Mesenchymal stem cell (in vitro differentiated cells and primary cell): ENCODE data around the gene SERP2.
A peak's percentile ranks its signal among the peaks of the same experiment; 100 is the strongest.

ENCODE experiments used
- DNase-seq: peaks from one replicate; pipeline ENCODE4 v3.0.0-alpha.2; 2013
- H2AFZ ChIP-seq: one replicate; pipeline ENCODE4 v1.6.1; 2013; ENCODE audit warnings: low read depth, mild to moderate bottlenecking, control low read depth, inconsistent platforms, low read length, moderate library complexity
- H2AK5ac ChIP-seq: 2 replicates; pipeline ENCODE4 v1.6.1; 2013; ENCODE audit warnings: low read length, moderate library complexity, mild to moderate bottlenecking, inconsistent platforms; ENCODE audit not compliant: severe bottlenecking
- H2BK120ac ChIP-seq: one replicate; pipeline ENCODE4 v1.6.1; 2013; ENCODE audit warnings: low read depth, mild to moderate bottlenecking, inconsistent platforms, low read length, moderate library complexity
- H2BK12ac ChIP-seq, 2 experiments: one replicate each; pipeline ENCODE4 v1.6.1; 2013; ENCODE audit warnings: inconsistent platforms in 2 of 2, low read length in 2 of 2, mild to moderate bottlenecking in 2 of 2, moderate library complexity in 2 of 2, control low read depth in 1 of 2
- H2BK15ac ChIP-seq: one replicate; pipeline ENCODE4 v1.6.1; 2013; ENCODE audit warnings: mild to moderate bottlenecking, low read depth, inconsistent platforms; ENCODE audit not compliant: poor library complexity, severe bottlenecking
- H2BK5ac ChIP-seq: 2 replicates; pipeline ENCODE4 v1.6.1; 2013; ENCODE audit warnings: low read depth, mild to moderate bottlenecking, low read length, control low read depth, inconsistent platforms; ENCODE audit not compliant: poor library complexity, severe bottlenecking
- H3K14ac ChIP-seq, 2 experiments: one replicate each; pipeline ENCODE4 v1.6.1; 2013; ENCODE audit warnings: inconsistent platforms in 2 of 2, low read length in 2 of 2, control low read depth in 1 of 2, mild to moderate bottlenecking in 1 of 2, moderate library complexity in 1 of 2
- H3K18ac ChIP-seq, 2 experiments: one replicate each; pipeline ENCODE4 v1.6.1; 2013; ENCODE audit warnings: inconsistent platforms in 2 of 2, low read length in 2 of 2, control low read depth in 1 of 2, low read depth in 1 of 2, mild to moderate bottlenecking in 1 of 2
- H3K23ac ChIP-seq, 2 experiments: one replicate each; pipeline ENCODE4 v1.6.1; 2013; ENCODE audit warnings: inconsistent platforms in 2 of 2, low read length in 2 of 2, mild to moderate bottlenecking in 2 of 2, moderate library complexity in 2 of 2, control low read depth in 1 of 2
- H3K27ac ChIP-seq: 2 replicates; pipeline ENCODE4 v1.5.1; 2013; ENCODE audit warnings: mild to moderate bottlenecking, moderate library complexity, low read length, control low read depth, inconsistent platforms; ENCODE audit not compliant: poor library complexity, severe bottlenecking
- H3K27me3 ChIP-seq, 2 experiments: 2 replicates each; pipeline versions ENCODE4 v1.6.1 to v1.7.0; 2013; ENCODE audit warnings: low read length in 2 of 2, mild to moderate bottlenecking in 2 of 2, moderate library complexity in 2 of 2, control low read depth in 1 of 2, inconsistent platforms in 1 of 2; ENCODE audit not compliant: control insufficient read depth in 1 of 2, insufficient read depth in 1 of 2
- H3K36me3 ChIP-seq, 2 experiments: 2 replicates each; pipeline versions ENCODE4 v1.6.1 to v1.7.0; 2013; ENCODE audit warnings: low read length in 2 of 2, control low read depth in 1 of 2, inconsistent platforms in 1 of 2, low read depth in 1 of 2, mild to moderate bottlenecking in 1 of 2; ENCODE audit not compliant: insufficient read depth in 2 of 2, control insufficient read depth in 1 of 2
- H3K4ac ChIP-seq, 2 experiments: one replicate each; pipeline ENCODE4 v1.6.1; 2013; ENCODE audit warnings: inconsistent platforms in 2 of 2, low read length in 2 of 2, mild to moderate bottlenecking in 2 of 2, moderate library complexity in 2 of 2, control low read depth in 1 of 2, low read depth in 1 of 2
- H3K4me1 ChIP-seq: 2 replicates; pipeline ENCODE4 v1.6.1; 2013; ENCODE audit warnings: low read depth, low read length, control low read depth; ENCODE audit not compliant: control insufficient read depth, insufficient read depth
- H3K4me2 ChIP-seq: 2 replicates; pipeline ENCODE4 v1.6.1; 2013; ENCODE audit warnings: low read length, mild to moderate bottlenecking, inconsistent platforms; ENCODE audit not compliant: poor library complexity, severe bottlenecking
- H3K4me3 ChIP-seq, 2 experiments: 2 replicates each; pipeline versions ENCODE4 v1.5.1 to v1.7.0; 2013; ENCODE audit warnings: low read length in 2 of 2, mild to moderate bottlenecking in 2 of 2, control low read depth in 1 of 2, low read depth in 1 of 2; ENCODE audit not compliant: insufficient read depth in 1 of 2
- H3K79me1 ChIP-seq: replicated peaks from 2 replicates; pipeline ENCODE4 v1.6.1; 2013; ENCODE audit warnings: mild to moderate bottlenecking, control low read depth, low read length, inconsistent platforms; ENCODE audit not compliant: poor library complexity, severe bottlenecking
- H3K9ac ChIP-seq: 2 replicates; pipeline ENCODE4 v1.7.0; 2013; ENCODE audit warnings: mild to moderate bottlenecking, low read length, moderate library complexity
- H3K9me3 ChIP-seq: 2 replicates; pipeline ENCODE4 v1.7.0; 2013; ENCODE audit warnings: mild to moderate bottlenecking, low read length; ENCODE audit not compliant: control insufficient read depth
- H4K8ac ChIP-seq: one replicate; pipeline ENCODE4 v1.6.1; 2013; ENCODE audit warnings: inconsistent platforms, mild to moderate bottlenecking, low read length, moderate library complexity
- H4K91ac ChIP-seq: one replicate; pipeline ENCODE4 v1.6.1; 2013; ENCODE audit warnings: mild to moderate bottlenecking, low read length, inconsistent platforms
- WGBS: methylation state at CpG from one replicate; pipeline ENCODE4 v1.1.7; 2013; ENCODE audit warnings: mixed read lengths; 5-methylcytosine and 5-hydroxymethylcytosine counted together

The SERP2 gene

DNA sequence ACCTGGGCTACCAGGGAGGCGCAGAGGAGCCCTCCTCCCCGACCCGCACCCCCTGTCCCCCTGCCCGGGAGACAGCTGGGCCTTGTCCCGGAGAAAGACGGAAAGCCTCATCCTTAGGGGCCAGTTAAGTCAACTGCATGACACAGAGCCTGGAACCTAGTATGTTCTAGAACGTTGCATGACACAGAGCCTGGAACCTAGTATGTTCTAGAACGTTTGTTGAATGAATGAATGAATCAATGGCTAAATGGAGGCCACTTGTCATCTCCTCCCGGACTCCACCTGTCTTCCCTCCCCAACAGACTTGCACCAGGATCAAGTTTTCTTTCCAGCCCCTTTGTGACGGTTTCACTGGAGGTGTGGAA lies 706 bp downstream of the SERP2 start:
- H3K23ac ChIP-seq = no peak overlapping the region
- H3K14ac ChIP-seq = no peak overlapping the region
- H2AK5ac ChIP-seq = peak overlapping the region; percentile 10
- no peak overlapping the region for H2BK5ac ChIP-seq
- H2BK120ac ChIP-seq = peak overlapping the region; percentile 73
- H4K91ac ChIP-seq = no peak overlapping the region
- no peak for DNase-seq
- H3K4me3 ChIP-seq = peak overlapping the region; percentile 29 to 65
- WGBS = 63% methylated on average over 7 of the region's 10 CpGs
- H3K9me3 ChIP-seq = no peaks in the 10 kb centered on the region
- H4K8ac ChIP-seq = no peak overlapping the region
- no peak overlapping the region for H2AFZ ChIP-seq
- no peak overlapping the region for H3K4ac ChIP-seq
- H3K79me1 ChIP-seq = peaks cover 4% of the 10 kb centered on the region
- H3K4me1 ChIP-seq = peaks cover 15% of the 10 kb centered on the region
- H3K27me3 ChIP-seq = no peaks in the 10 kb centered on the region
- no peak overlapping the region for H3K9ac ChIP-seq
- no peak overlapping the region for H3K27ac ChIP-seq
- H3K36me3 ChIP-seq = no peaks in the 10 kb centered on the region
- peak overlapping the region; percentile 88 for H3K4me2 ChIP-seq
- H3K18ac ChIP-seq = peak overlapping the region in 1 of 2 experiments; percentile 48
- no peak overlapping the region for H2BK15ac ChIP-seq
- peak overlapping the region in 1 of 2 experiments; percentile 54 for H2BK12ac ChIP-seq

DNA sequence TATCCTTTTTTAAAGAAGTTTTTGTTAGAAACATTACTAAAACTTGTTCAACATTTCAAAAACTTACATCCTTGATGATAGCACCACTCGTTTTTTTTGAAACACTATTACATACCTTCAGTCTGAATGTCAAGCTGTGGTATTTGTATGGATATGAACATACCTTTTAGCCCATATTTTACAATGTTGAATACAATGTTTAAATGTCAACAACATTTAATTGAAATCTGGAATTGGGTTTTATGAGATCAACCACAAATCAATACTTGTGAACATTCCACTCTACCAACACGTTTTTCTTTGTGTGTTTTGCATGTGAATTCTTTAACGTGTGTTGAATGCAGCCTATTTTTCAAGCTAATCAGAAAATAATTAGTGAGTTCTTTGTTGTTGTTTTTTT lies 4.7 kb downstream of the SERP2 start:
- H2BK5ac ChIP-seq = no peak overlapping the region
- no peak overlapping the region for H2BK12ac ChIP-seq
- H3K4ac ChIP-seq = no peak overlapping the region
- no peak overlapping the region for H2AK5ac ChIP-seq
- H3K27ac ChIP-seq = no peak overlapping the region
- no peaks in the 10 kb centered on the region for H3K9me3 ChIP-seq
- DNase-seq = no peak
- no peak overlapping the region for H4K91ac ChIP-seq
- no peak overlapping the region for H3K14ac ChIP-seq
- no peak overlapping the region for H2AFZ ChIP-seq
- no peak overlapping the region for H2BK120ac ChIP-seq
- no peak overlapping the region for H3K4me3 ChIP-seq
- peaks cover 8% of the 10 kb centered on the region for H3K4me1 ChIP-seq
- H3K9ac ChIP-seq = no peak overlapping the region
- no peak overlapping the region for H2BK15ac ChIP-seq
- H3K79me1 ChIP-seq = peaks cover under 1% of the 10 kb centered on the region
- H3K27me3 ChIP-seq = no peaks in the 10 kb centered on the region
- H3K23ac ChIP-seq = no peak overlapping the region
- no peak overlapping the region for H4K8ac ChIP-seq
- no CpG with 5 or more reads among the region's 3 CpGs for WGBS
- no peak overlapping the region for H3K4me2 ChIP-seq
- no peak overlapping the region for H3K18ac ChIP-seq
- peaks cover 0 to 7% of the 10 kb centered on the region in 2 experiments for H3K36me3 ChIP-seq

DNA sequence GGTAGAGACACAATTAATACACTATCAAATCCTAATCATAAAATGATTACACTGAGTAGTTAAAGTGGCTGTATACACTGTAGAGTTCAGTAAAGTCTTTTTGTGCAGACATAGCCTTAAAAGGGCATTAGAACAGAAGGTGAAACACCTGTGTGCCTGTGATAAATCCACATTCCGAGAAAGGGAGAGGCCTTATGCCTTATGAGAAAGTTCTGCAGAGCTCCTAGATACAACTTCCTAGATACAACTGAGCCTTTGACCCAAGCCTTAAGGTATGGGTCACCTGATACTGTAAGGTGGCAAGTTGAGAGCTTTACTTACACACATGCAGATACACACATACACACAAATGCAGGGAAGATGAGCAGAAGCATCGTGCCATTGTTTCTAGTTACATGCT lies 6.3 kb downstream of the SERP2 start:
- no peak overlapping the region for H3K18ac ChIP-seq
- H4K8ac ChIP-seq = no peak overlapping the region
- peak overlapping the region; percentile 14 for H2AK5ac ChIP-seq
- H3K9me3 ChIP-seq = no peaks in the 10 kb centered on the region
- no peak overlapping the region for H3K4me2 ChIP-seq
- H2BK120ac ChIP-seq = no peak overlapping the region
- H2BK12ac ChIP-seq = peak overlapping the region in 1 of 2 experiments; percentile 63
- H2BK5ac ChIP-seq = no peak overlapping the region
- H3K4ac ChIP-seq = no peak overlapping the region
- no peak overlapping the region for H4K91ac ChIP-seq
- H3K14ac ChIP-seq = peak overlapping the region in 1 of 2 experiments; percentile 83
- DNase-seq = no peak
- no peak overlapping the region for H3K9ac ChIP-seq
- H2BK15ac ChIP-seq = no peak overlapping the region
- H3K27ac ChIP-seq = no peak overlapping the region
- WGBS = 92% methylated on average over 2 of the region's 2 CpGs
- H3K36me3 ChIP-seq = peaks cover 0 to 9% of the 10 kb centered on the region in 2 experiments
- no peaks in the 10 kb centered on the region for H3K27me3 ChIP-seq
- H3K4me1 ChIP-seq = peaks cover 3% of the 10 kb centered on the region
- no peaks in the 10 kb centered on the region for H3K79me1 ChIP-seq
- H3K4me3 ChIP-seq = no peak overlapping the region
- H3K23ac ChIP-seq = no peak overlapping the region
- no peak overlapping the region for H2AFZ ChIP-seq

DNA sequence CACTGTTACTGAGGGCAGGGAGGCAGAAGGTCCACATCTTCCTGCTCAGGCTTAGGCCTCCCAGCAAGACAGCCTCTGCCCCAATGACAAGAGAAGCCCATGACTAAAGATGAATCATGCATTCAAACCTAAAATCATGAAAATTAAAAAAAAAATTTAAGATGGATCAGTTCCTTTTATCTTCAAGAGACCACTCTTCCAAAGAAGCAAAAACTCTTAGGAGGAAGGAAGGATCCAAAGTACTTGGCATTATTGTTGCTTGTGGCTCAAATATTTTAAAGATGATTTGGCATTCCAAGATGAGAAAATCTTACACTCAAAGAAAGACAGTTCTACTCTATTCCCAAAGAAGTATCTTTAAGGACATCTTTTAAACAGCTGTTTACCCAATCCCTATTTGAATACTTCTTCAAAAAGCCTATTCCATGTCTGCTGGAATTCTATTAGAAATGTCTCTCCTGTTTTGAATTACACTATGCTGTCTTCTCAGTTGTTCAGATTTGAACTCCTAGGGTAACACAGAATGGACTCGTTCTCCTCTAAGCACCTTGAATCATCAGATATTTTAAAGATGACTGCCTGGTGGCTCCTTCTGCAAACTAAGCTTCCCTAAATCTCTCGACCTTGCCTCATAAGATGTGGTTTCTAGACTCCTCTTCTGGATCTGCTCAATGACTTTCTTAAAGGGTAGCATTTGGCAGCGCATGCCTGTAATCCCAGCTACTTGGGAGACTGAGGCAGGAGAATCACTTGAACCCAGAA lies 7.0 kb downstream of the SERP2 start:
- no peak overlapping the region for H2BK15ac ChIP-seq
- H3K9me3 ChIP-seq = no peaks in the 10 kb centered on the region
- H3K14ac ChIP-seq = peak overlapping the region in 1 of 2 experiments; percentile 83
- peak overlapping the region; percentile 14 for H2AK5ac ChIP-seq
- peak; percentile 38 for DNase-seq
- H3K27ac ChIP-seq = no peak overlapping the region
- no peak overlapping the region for H3K18ac ChIP-seq
- peaks cover 3% of the 10 kb centered on the region for H3K4me1 ChIP-seq
- H4K91ac ChIP-seq = no peak overlapping the region
- no peak overlapping the region for H3K4me3 ChIP-seq
- H3K36me3 ChIP-seq = peaks cover 0 to 9% of the 10 kb centered on the region in 2 experiments
- peak overlapping the region; percentile 27 for H4K8ac ChIP-seq
- H2BK12ac ChIP-seq = peak overlapping the region in 1 of 2 experiments; percentile 63
- H3K23ac ChIP-seq = no peak overlapping the region
- H3K9ac ChIP-seq = no peak overlapping the region
- H2BK120ac ChIP-seq = no peak overlapping the region
- no peak overlapping the region for H2BK5ac ChIP-seq
- H3K4me2 ChIP-seq = no peak overlapping the region
- H3K79me1 ChIP-seq = no peaks in the 10 kb centered on the region
- H3K27me3 ChIP-seq = no peaks in the 10 kb centered on the region
- H2AFZ ChIP-seq = no peak overlapping the region
- H3K4ac ChIP-seq = peak overlapping the region in 1 of 2 experiments; percentile 30
- WGBS = 43% methylated on average over 3 of the region's 3 CpGs
